Cortex of kidney (tissue), 1 donor: ENCODE results near the gene LPCAT1.
"Not testable (repeated sequence)": the region's sequence is repeated elsewhere in the genome, so short reads cannot be mapped to it uniquely, and the experiment has no call there.

ENCODE experiments used
- DNase-seq: peaks from one replicate; lab custom pipeline; 2025; lab: John Stamatoyannopoulos, UW

Gene LPCAT1

DNA sequence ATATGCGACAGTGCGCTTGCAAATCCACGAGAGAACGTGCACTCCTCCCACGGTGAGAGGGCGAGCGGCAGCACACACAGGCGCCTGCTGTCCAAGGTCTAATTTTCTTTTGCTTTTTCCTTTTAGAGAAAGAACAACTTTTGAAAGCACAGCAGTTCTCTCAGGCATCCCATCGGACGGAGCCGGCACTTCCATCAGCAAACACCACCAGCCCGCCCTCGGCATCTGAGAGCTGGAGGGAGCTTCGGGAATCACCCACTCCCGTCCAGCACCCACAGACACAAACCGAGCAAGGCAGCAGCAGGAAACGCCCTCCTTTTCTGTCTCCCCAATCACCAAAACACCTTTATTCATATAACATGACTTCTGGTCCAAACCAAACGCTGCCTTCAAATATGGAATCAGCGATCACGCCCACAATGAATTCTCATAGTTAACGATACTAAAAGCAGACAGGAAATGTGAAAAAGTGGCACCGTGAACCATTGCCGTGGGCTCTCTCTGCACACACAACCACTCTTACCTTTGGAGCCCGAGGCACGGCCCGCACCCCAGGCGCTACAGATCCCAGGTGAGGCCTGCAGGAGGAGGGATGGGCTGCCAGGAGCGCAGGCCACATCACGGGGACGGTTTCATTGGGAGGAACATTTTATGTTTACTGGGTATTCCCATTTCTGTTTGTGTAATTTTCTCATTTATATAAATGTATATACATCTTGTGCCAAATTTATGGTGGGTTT, 14.2 kb downstream of the LPCAT1 start:
- no peak for DNase-seq

DNA sequence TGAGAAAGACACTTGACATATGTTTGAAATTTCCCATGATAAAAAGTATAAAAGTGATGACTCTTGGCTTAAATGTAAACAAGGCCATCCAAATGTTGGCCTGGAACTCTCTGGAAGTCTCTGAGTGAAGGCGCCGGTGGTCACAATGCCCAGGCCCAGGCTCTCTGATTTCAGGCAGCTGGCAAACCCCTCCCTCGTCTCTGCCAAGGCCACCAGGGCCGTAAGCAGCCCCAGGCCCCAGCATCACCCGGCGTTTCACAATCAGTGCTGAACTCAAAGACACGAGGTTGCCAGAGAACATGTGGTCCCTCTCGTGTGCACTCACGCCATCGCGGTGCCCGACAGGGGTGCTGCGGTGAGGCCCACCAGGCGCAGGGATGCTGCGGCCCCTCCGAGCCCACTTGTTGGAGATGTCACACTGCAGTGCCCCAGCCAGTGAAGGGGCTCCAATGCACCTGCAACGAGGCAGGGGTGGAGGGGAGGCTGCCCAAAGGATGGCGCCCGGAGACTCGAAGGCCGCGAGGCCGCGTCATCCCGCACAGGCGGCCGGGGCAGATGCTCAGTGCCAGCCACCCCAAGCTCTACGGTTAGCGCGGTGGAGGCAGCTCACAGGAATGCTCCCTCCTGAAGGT, 15.0 kb downstream of the LPCAT1 start:
- no peak for DNase-seq

DNA sequence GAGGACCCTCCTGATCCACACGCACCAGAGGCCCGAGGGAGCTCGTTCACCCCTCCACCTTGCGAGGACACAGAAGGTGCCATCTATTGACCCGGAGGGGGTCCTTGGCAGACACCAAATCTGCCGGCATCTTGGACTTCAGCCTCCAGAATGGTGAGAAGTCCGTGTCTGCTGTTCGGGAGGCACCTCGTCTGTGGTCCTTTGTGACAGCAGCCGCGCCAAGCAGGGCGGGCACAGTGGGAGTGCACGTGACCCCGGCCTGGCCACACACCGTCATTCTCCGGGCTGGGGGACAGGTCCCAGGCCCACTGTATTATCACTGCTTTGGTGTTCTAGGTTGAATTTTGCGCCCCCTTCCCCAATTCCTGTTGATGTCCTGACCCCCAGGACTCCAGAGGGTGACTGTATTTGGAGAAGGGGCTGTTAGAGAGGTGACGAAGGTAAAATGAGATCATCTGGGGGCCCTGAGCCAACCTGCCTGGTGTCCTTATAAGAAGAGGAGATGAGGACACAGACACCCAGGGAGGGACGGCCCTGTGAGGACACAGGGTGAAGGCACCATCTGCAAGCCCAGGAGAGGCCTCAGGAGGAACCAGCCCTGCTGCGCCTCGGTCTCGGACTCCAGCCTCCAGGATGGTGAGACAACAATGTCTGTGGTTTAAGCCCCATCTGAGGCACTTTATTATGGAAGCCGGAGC, 15.7 kb downstream of the LPCAT1 start:
- DNase-seq: no peak

GRCh38 chr5:1507457-1507856, 16.3 kb downstream of the LPCAT1 start:
- DNase-seq: no peak

DNA sequence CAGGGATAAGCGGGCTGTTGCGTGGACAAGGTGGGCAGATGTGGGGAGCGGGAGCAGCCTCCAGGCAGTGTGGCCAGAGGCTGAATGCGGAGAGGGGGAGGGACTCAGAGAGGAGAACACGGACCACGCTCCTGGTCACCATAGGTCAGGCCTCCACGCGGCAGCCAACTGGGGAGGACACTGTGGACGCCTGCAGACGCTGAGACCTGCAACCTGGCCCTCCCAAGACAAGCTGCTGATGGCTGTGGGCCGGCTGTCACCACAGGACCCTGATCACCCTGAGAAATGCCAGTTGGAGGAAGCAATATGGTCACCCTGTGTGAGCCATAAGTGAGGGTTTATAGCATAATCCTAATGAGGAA, 16.8 kb downstream of the LPCAT1 start:
- no peak for DNase-seq

DNA sequence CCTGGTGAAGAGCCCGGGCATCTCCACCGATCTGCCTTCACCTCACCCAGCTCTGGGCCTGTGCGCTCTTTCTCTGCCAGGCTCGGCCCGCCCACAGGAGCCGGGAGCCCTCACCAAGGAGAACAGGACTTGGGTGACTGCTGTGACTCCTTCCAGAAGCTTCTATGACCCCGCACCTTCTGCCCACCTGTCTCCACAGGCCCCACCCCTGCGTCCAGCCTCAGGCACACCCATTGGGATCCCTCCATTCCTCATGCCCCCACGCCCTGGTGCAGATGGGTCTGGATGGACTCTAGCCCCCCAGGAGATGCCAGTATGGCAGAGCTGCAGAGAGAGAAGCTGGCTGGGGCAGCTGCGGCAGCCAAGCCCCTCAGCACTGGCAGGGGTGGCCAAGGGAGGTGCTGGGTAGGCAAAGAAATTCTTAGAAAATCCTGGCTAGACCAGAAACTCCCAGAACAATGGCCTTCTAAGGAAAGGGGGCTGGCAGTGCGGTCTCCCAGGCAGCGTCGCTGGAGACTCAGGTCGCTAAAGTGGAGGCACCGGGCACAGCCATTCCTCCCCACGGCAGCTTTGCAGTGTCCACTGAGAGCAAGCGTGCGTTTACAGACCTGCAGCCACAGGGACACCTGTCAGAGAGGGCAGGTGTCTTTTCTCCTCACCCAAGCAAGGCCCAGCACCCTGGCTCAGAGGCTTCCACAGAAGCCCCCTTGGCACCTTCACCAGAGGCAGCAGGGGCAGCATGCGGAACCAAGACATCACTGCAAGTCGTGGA, 17.3 kb downstream of the LPCAT1 start:
- no peak for DNase-seq

- DNase-seq: no peak
Measured at GRCh38 chr5:1505506-1506241, 18.1 kb downstream of the LPCAT1 start.

DNA sequence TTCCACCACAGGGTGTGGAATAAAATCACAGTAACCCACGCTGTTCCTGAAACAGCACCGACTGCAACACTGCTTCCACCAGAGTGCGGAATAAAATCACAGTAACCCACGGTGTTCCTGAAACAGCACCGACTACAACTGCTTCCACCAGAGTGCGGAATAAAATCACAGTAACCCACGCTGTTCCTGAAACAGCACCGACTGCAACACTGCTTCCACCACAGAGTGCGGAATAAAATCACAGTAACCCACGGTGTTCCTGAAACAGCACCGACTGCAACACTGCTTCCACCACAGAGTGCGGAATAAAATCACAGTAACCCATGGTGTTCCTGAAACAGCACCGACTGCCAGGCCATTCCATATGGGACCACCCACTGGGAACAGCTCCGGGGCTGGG, 18.7 kb downstream of the LPCAT1 start:
- not testable (repeated sequence) for DNase-seq

- DNase-seq: no peak
Measured at GRCh38 chr5:1504617-1505016, 19.1 kb downstream of the LPCAT1 start.

DNA sequence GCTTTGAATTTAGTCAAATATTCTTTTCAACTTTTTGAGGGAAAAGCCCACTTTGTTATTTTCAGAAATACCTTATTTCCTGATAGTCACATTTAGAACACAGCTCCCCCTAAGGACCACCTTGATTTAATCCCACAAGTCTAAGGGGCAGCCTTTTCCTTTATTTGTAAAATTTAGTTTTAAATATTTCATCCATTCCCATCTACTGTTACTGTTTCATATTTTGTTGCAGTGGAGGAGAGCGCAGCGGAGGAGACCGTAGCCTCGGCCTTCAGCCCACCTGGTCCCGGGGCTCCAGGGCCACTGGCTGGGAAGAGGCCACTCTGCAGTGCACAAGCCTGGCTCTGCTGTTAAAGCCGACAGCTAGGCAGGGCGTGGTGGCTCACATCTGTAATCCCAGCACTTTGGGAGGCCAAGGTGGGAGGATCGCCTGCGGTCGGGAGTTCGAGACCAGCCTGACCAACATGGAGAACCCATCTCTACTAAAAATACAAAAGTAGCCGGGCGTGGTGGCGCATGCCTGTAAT, 19.6 kb downstream of the LPCAT1 start:
- no peak for DNase-seq

DNA sequence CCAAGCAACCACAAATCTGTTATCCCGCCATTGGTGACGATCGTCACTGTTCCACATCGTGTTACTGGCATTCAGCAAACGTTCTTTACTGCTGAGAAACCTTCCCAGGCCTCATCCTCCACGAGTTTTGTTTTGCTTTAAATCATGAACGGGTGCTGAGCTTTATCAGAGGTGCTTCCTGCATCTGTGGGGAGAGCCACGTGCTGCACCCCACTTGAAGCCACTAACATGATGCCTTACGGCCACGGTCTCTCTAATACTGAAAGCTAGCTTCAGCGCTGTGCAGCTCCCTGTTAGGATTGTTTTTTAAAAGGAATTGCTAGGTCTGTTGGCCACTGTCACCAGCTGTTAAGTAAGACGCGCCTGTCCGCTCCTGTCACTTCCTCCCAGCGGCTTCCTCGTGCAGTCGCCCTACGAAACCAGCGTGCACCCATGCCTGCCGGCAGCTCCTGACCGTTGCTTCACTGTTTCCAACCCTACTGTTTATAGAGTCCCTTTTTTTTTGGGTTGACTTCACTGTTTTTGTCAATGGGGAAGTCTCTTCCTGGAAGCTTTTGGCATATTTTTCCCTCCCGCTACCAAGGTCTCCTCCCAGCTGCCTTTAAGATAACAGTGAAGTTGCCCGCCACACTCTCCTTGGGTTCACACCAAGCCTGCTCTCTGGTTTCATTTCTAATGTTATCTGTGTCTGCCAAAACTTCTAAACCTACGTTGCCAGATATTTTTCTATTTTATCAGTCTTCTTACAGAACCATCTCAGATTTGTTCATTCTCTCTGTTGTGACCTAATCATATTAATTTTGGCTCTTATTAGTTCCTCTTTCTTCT, 20.3 kb downstream of the LPCAT1 start:
- DNase-seq: no peak

- DNase-seq: no peak
Measured at GRCh38 chr5:1502737-1503120, 21.0 kb downstream of the LPCAT1 start.

DNA sequence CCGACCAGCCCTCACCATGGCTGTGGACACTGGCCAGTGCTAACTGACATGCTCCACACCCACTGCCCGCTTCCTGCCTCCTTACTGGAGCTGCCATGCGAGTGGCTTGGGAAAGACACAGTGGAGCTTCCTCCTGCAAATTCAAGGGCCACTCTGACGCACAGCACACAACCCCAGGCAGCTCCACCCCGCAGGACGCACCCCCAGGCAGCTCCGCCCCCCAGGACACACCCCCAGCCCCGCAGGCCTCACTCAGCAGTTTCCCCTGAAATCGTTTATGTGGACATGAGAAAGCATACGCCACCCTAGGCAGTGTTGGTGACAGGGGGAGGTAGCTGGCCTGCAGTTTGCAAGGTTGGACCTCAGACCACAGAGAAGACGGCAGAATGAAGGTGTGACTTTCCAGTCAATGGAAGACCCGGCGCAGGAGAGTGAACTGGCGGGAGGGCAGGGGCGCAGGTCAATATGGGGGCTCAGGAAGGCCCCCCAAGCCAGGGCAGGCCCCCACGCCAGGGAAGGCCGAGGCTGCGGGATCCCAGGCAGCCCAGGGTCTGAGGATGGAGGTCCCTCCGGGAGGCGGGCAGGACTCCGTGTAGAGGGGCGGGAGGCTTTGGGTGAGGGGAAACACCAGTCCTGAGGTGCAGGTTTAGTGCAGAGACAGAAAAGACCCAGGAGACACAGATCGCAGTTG, 21.6 kb downstream of the LPCAT1 start:
- DNase-seq: no peak

DNA sequence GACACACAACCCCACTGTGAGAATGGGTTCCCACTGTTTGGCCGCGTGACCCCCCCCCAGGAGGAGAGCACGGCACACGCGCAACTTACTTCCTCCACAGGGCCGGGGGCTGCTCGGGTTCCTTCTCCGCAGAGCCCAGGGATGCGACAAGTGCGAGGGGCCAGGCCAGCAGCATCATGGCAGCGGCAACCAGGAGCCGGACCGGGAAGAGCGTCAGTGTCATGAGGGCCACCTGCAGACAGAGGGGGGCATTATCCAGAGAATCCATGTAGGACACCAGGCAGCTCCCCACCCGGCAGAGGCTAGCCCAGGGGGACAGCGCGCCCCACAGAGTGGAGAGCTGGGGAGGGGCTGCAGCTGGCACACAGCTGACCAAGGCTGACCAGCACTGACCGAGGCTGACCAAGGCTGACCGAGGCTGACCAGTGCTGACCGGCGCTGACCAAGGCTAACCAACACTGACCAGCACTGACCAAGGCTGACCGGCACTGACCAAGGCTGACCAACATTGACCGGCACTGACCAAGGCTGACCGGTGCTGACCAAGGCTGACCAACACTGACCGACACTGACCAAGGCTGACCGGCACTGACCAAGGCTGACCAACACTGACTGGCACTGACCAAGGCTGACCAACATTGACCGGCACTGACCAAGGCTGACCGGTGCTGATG, 22.3 kb downstream of the LPCAT1 start:
- DNase-seq: no peak

- no peak for DNase-seq
Measured at GRCh38 chr5:1500411-1501091, 23.2 kb downstream of the LPCAT1 start.

DNA sequence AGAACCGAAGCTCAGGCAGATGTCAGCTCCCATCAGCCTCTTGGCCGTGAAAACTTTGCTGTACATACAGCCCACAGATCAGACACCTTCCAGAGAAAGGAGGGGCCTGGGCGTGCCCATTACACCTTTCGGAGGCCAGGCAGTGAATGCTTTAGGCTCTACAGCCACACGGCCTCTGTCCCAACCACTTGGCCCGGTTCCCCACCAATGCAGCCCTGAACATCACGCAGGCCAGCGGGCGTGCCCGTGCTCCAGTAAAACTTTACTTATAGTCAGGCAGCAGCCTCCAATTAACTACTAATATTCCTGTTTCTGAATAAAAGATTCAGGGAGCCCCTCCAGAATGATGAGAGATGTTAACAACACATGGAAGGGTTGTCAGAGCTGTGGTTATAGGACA, 23.9 kb downstream of the LPCAT1 start:
- no peak for DNase-seq

DNA sequence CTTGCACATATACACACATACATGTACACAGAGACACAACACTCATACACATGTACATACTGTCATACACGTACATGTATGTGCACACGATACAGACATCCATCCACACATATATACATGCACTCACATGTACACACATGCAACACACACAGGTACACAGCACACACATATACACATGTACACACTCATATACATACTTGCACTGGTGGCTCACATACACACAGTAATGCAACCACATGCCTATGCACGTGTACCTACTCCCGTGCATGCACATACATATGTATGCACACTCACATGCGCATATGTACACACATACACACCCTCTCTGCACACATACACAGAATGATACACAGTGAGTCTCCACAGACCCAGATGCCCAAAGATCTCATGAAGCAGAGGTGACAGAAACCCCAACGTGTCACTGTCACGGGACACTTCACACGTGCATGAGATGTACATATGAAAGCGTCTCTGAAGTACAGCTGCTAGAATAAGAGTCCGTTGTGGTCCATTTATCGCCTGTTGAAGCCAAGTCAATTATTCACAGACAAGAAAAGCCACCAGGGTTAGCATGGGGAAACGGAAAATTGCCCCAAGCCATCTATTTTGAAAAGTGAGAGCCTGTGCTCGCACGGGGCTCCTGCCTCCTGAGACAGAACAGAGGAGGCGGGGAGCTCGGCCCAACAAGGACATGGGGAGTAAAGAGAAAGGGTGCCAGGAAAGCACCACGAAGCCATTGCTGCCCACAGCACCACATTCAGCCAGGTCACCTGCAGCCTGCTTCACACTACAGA, 24.9 kb downstream of the LPCAT1 start:
- DNase-seq: no peak
